Neuronal stem cell (in vitro differentiated cells): ENCODE measurements around the gene ZNF518A.
"Not testable (repeated sequence)": the region's sequence is repeated elsewhere in the genome, so short reads cannot be mapped to it uniquely, and the experiment has no call there.

Experiments
- DNase-seq: peaks from one replicate; pipeline ENCODE4 v3.0.0-alpha.2; 2013; ENCODE audit warnings: low spot score
- H2AFZ ChIP-seq: one replicate; pipeline ENCODE4 v1.6.1; 2013; ENCODE audit warnings: mild to moderate bottlenecking, low read length, inconsistent platforms
- H2AK5ac ChIP-seq: 2 replicates; pipeline ENCODE4 v1.6.1; 2013; ENCODE audit warnings: low read depth, mild to moderate bottlenecking, inconsistent platforms, low read length, moderate library complexity, mixed read lengths
- H2BK120ac ChIP-seq: 2 replicates; pipeline ENCODE4 v1.6.1; 2013; ENCODE audit warnings: low read depth, mild to moderate bottlenecking, inconsistent platforms, low read length, moderate library complexity, mixed read lengths
- H2BK12ac ChIP-seq: one replicate; pipeline ENCODE4 v1.6.1; 2013; ENCODE audit warnings: low read length, inconsistent platforms
- H2BK15ac ChIP-seq: 2 replicates; pipeline ENCODE4 v1.6.1; 2013; ENCODE audit warnings: mild to moderate bottlenecking, low read length, inconsistent platforms, mixed read lengths
- H2BK5ac ChIP-seq: one replicate; pipeline ENCODE4 v1.6.1; 2013; ENCODE audit warnings: inconsistent platforms, mild to moderate bottlenecking, low read length, moderate library complexity
- H3K14ac ChIP-seq: one replicate; pipeline ENCODE4 v1.6.1; 2013; ENCODE audit warnings: low read length, inconsistent platforms
- H3K18ac ChIP-seq: 2 replicates; pipeline ENCODE4 v1.6.1; 2013; ENCODE audit warnings: low read length, inconsistent platforms
- H3K23ac ChIP-seq: 2 replicates; pipeline ENCODE4 v1.6.1; 2013; ENCODE audit warnings: low read depth, mild to moderate bottlenecking, mixed read lengths, low read length, inconsistent platforms; ENCODE audit not compliant: poor library complexity
- H3K27ac ChIP-seq: replicated peaks from 3 replicates; pipeline ENCODE4 v1.5.1; 2013; ENCODE audit warnings: low read length, inconsistent platforms
- H3K27me3 ChIP-seq, 3 experiments: 2 replicates each; pipeline ENCODE4 v1.6.1; 2013; ENCODE audit warnings: low read length in 3 of 3, mild to moderate bottlenecking in 2 of 3, inconsistent platforms in 1 of 3, low read depth in 1 of 3, mixed read lengths in 1 of 3, moderate library complexity in 1 of 3; ENCODE audit not compliant: control insufficient read depth in 3 of 3, insufficient read depth in 3 of 3
- H3K36me3 ChIP-seq, 2 donors: replicated peaks in 1 of 2; 2 replicates each; pipeline ENCODE4 v1.6.1; 2013; ENCODE audit warnings: low read length in 2 of 2; ENCODE audit not compliant: control insufficient read depth in 2 of 2, insufficient read depth in 2 of 2
- H3K4ac ChIP-seq: 2 replicates; pipeline ENCODE4 v1.6.1; 2013; ENCODE audit warnings: inconsistent platforms, mild to moderate bottlenecking, low read length, moderate library complexity
- H3K4me1 ChIP-seq, 2 donors: 1 replicate in 1 of 2; 2 replicates in 1 of 2; pipeline ENCODE4 v1.6.1; 2013; ENCODE audit warnings: low read length in 2 of 2, low read depth in 1 of 2; ENCODE audit not compliant: control insufficient read depth in 2 of 2, insufficient read depth in 1 of 2
- H3K4me2 ChIP-seq: one replicate; pipeline ENCODE4 v1.6.1; 2013; ENCODE audit warnings: mild to moderate bottlenecking, low read length, inconsistent platforms; ENCODE audit not compliant: insufficient read depth, poor library complexity, severe bottlenecking
- H3K4me3 ChIP-seq, 2 donors: 2 replicates each; pipeline ENCODE4 v1.5.1; 2013; ENCODE audit warnings: low read length in 2 of 2, mild to moderate bottlenecking in 2 of 2, inconsistent platforms in 1 of 2, moderate library complexity in 1 of 2
- H3K79me1 ChIP-seq: one replicate; pipeline ENCODE4 v1.6.1; 2013; ENCODE audit warnings: low read depth, mild to moderate bottlenecking, inconsistent platforms, low read length, moderate library complexity
- H3K9ac ChIP-seq: one replicate; pipeline ENCODE4 v1.6.1; 2013; ENCODE audit warnings: mild to moderate bottlenecking, low read depth, low read length, inconsistent platforms; ENCODE audit not compliant: poor library complexity
- H3K9me3 ChIP-seq, 2 donors: replicated peaks in 1 of 2; 2 replicates each; pipeline versions ENCODE3 to v1.6.1; 2013; ENCODE audit warnings: low read length in 2 of 2, mild to moderate bottlenecking in 2 of 2, inconsistent platforms in 1 of 2, low read depth in 1 of 2, mixed read lengths in 1 of 2, moderate library complexity in 1 of 2; ENCODE audit not compliant: control insufficient read depth in 2 of 2, insufficient read depth in 1 of 2
- H4K8ac ChIP-seq: one replicate; pipeline ENCODE4 v1.6.1; 2013; ENCODE audit warnings: low read depth, mild to moderate bottlenecking, inconsistent platforms, low read length, moderate library complexity
- H4K91ac ChIP-seq: one replicate; pipeline ENCODE4 v1.6.1; 2013; ENCODE audit warnings: low read length, low read depth, mild to moderate bottlenecking, inconsistent platforms; ENCODE audit not compliant: poor library complexity
- WGBS, 2 donors: extraction: QIAGEN DNeasy Blood & Tissue Kit; methylation state at CpG; one replicate each; pipeline ENCODE4 v1.1.7; 2013; ENCODE audit warnings: missing lambda C conversion rate in 2 of 2, mixed read lengths in 1 of 2; ENCODE audit not compliant: insufficient read length in 2 of 2, insufficient replicate concordance in 1 of 2; ENCODE audit errors: extremely low coverage in 2 of 2; 5-methylcytosine and 5-hydroxymethylcytosine counted together

ZNF518A gene

DNA sequence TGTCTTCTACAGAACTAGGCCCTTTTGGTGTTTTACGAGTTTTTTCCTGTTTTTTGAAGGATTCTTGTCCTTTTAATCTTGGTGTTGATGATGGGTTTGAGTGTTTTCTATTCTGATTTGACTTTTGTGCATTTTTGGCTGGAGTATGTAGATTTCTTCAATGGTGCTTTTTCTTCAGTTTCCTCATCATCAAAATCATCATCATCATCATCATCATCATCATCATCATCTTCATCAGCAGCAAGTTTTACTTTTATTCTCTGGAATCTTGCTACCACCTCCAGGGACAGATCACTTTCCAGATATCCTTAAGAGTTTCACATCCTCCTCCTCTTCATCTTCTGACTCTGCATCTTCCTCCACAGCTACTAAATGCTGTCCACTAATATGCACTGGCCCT, 59.4 kb downstream of the ZNF518A start:
- not testable (repeated sequence) for H2AFZ ChIP-seq, H3K9me3 ChIP-seq, H3K79me1 ChIP-seq, H3K9ac ChIP-seq, H3K4ac ChIP-seq, H2BK120ac ChIP-seq, H3K23ac ChIP-seq, H2BK12ac ChIP-seq, DNase-seq, H3K36me3 ChIP-seq, H4K91ac ChIP-seq, H3K27me3 ChIP-seq, H2BK15ac ChIP-seq, H3K4me3 ChIP-seq, H3K27ac ChIP-seq, H3K4me2 ChIP-seq, H3K18ac ChIP-seq, H2BK5ac ChIP-seq, H3K4me1 ChIP-seq, H4K8ac ChIP-seq, H3K14ac ChIP-seq, H2AK5ac ChIP-seq
- WGBS, 2 donors, result no CpG with 5 or more reads among the region's 1 CpG

DNA sequence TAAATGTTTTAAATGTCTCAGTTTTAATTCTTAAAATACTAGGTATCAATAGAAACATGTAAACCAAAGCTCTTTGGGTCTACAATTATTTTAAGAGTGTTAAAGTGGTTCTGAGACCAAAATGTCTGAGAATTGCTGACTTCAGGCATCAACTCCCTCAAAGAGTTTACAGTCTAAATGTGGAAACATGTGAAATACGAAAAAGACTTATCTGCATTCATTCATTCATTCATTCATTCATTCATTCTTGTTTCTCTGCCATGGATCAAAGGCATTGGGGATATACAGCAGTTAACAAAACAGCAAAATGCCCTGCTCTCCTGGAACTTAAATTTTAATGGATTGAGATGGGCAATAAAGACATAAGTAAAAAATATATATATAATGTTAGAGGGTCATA, 71.4 kb downstream of the ZNF518A start:
- Histone ChIP-seq H3K4me3 (no peak overlapping the region), H3K18ac (no peak overlapping the region), H3K9ac (no peak overlapping the region), H2BK120ac (no peak overlapping the region), H3K23ac (no peak overlapping the region), H3K27ac (no peak overlapping the region), H2AK5ac (no peak overlapping the region), H2BK12ac (no peak overlapping the region), H2BK5ac (no peak overlapping the region), H3K9me3 (no peaks in the 10 kb centered on the region), H3K4me2 (no peak overlapping the region), H3K36me3 (no peaks in the 10 kb centered on the region), H2AFZ (no peak overlapping the region), H3K4me1 (no peaks in the 10 kb centered on the region), H3K79me1 (no peaks in the 10 kb centered on the region), H3K27me3 (no peaks in the 10 kb centered on the region), H3K4ac (no peak overlapping the region), H2BK15ac (no peak overlapping the region), H4K91ac (no peak overlapping the region), H3K14ac (no peak overlapping the region), H4K8ac (no peak overlapping the region)
- no peak for DNase-seq
- WGBS, 2 donors, result no CpG with 5 or more reads among the region's 1 CpG

- no peak overlapping the region for H3K4me2 ChIP-seq
- H3K18ac ChIP-seq, result no peak overlapping the region
- no peak overlapping the region for H3K23ac ChIP-seq
- H2AFZ ChIP-seq, result no peak overlapping the region
- H3K27ac ChIP-seq, result no peak overlapping the region
- H3K9ac ChIP-seq, result no peak overlapping the region
- H3K9me3 ChIP-seq, result no peaks in the 10 kb centered on the region
- no peaks in the 10 kb centered on the region for H3K36me3 ChIP-seq
- no peak overlapping the region for H4K91ac ChIP-seq
- H3K14ac ChIP-seq, result no peak overlapping the region
- no peak overlapping the region for H4K8ac ChIP-seq
- DNase-seq, result no peak
- no peak overlapping the region for H3K4ac ChIP-seq
- H2BK12ac ChIP-seq, result no peak overlapping the region
- H2BK120ac ChIP-seq, result no peak overlapping the region
- no peak overlapping the region for H2BK15ac ChIP-seq
- WGBS, 2 donors, result no CpG with 5 or more reads among the region's 1 CpG
- no peak overlapping the region for H2BK5ac ChIP-seq
- H2AK5ac ChIP-seq, result no peak overlapping the region
- H3K79me1 ChIP-seq, result no peaks in the 10 kb centered on the region
- no peaks in the 10 kb centered on the region for H3K4me1 ChIP-seq
- no peak overlapping the region for H3K4me3 ChIP-seq
- no peaks in the 10 kb centered on the region for H3K27me3 ChIP-seq
Observed at GRCh38 chr10:96205580-96205979, 75.5 kb downstream of the ZNF518A start.

- Histone ChIP-seq H2AK5ac (no peak overlapping the region), H2BK5ac (no peak overlapping the region), H3K4me3 (no peak overlapping the region), H4K8ac (no peak overlapping the region), H3K27me3 (peaks cover 0 to 12% (median 0%) of the 10 kb centered on the region in 3 experiments), H3K36me3 (no peaks in the 10 kb centered on the region), H3K4ac (no peak overlapping the region), H2BK12ac (no peak overlapping the region), H2BK120ac (no peak overlapping the region), H3K9ac (no peak overlapping the region), H3K14ac (no peak overlapping the region), H3K79me1 (no peaks in the 10 kb centered on the region), H4K91ac (no peak overlapping the region), H2BK15ac (no peak overlapping the region), H2AFZ (no peak overlapping the region), H3K9me3 (no peaks in the 10 kb centered on the region), H3K23ac (no peak overlapping the region), H3K4me1 (no peaks in the 10 kb centered on the region), H3K27ac (no peak overlapping the region), H3K4me2 (no peak overlapping the region), H3K18ac (no peak overlapping the region)
- no peak for DNase-seq
- no CpG with 5 or more reads among the region's 2 CpGs for WGBS, 2 donors
Observed at GRCh38 chr10:96208271-96208670, 78.2 kb downstream of the ZNF518A start.
